GM21381 (cell line): ENCODE results near the gene JPT1.

Experiments
- ATAC-seq: cut with Tn5 transposase; IDR thresholded peaks from one replicate; pipeline ENCODE4 v1.9.1; 2021; ENCODE audit warnings: mild to moderate bottlenecking, moderate library complexity; ENCODE audit not compliant: unreplicated experiment

Gene JPT1

DNA sequence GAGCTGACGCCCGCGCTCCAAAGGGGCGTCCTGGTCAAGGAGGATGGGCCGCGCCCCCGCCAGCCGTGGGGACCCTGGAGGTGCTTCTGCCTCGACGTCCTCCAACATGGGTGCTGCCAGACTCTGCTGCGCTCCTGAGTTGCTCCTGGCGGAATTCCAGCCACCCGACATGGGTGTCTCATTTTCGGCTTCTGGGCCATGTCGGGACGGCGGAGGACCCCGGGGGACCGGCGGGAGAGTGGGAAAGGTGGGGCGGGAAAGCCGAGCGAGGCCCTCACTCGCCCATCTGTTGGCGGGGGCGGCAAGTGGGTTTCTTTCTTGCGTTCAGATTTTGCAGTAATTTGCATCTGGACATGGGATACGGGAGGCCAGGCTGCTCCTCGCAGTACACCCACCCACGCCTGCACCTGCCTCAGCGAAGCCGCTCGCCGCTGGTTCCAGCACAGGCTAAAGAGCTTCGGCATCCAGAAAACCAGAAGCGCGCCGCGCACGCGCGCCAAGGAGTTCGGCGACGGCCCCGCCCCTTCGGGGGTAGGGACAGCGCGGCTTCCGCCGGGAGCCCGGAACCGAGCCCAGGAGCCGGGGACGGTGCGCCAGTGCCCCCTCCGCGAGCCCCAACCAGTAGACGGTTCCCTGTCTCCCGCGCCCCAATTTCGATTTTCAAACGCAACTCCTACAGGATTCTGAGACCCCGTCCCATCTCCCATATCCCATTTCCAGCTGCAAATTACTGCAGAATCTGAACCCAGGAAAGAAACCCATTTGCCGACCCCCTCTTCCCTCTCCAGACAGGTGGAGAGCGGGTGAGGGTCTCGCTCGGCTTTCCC is 44.7 kb downstream of the JPT1 start, which contains the start of gene ARMC7:
ARMC7 (plus strand) TSS at position 563 of the 827 bp plus-strand sequence. CDS start 320 bp downstream, outside the sequence.
- ATAC-seq: peak; percentile 74

DNA sequence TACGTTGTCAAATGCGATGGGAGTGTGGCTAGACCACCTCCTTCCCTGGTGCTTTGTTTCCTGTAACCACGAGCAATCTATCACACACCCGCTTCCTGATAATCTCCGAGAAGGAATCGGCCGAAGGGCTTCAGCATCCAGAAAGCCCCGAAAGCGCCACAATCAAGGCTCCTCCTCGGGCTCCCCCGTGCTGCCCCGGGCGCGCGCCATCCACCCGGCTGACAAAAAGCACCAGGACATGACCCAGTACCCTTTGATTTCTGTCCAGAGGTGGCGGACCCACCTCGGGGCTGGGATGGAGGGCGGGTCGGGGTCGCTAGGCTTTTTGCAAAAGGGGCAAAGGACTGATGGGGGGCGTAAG is 45.3 kb downstream of the JPT1 start:
- no peak for ATAC-seq

DNA sequence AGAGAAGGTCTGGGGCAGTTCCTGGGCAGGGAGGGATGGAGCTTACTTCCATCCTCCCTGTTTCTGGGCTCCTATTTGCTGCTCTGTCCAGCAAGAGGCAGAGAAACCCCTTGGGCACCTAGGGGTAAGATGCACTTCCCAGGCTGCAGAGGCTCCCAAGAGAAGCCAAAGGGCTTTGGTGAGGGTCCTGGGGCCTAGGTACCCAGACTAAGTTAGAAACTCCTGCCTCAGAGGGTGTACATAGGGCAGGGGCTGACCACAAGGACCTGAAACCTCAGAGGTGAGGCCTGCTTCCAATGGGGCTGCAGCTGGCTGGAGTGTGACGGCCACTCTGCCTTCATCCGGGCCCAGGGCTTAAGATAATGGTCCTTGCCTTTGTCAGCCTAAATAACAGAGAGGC is 46.1 kb downstream of the JPT1 start:
- ATAC-seq: no peak

DNA sequence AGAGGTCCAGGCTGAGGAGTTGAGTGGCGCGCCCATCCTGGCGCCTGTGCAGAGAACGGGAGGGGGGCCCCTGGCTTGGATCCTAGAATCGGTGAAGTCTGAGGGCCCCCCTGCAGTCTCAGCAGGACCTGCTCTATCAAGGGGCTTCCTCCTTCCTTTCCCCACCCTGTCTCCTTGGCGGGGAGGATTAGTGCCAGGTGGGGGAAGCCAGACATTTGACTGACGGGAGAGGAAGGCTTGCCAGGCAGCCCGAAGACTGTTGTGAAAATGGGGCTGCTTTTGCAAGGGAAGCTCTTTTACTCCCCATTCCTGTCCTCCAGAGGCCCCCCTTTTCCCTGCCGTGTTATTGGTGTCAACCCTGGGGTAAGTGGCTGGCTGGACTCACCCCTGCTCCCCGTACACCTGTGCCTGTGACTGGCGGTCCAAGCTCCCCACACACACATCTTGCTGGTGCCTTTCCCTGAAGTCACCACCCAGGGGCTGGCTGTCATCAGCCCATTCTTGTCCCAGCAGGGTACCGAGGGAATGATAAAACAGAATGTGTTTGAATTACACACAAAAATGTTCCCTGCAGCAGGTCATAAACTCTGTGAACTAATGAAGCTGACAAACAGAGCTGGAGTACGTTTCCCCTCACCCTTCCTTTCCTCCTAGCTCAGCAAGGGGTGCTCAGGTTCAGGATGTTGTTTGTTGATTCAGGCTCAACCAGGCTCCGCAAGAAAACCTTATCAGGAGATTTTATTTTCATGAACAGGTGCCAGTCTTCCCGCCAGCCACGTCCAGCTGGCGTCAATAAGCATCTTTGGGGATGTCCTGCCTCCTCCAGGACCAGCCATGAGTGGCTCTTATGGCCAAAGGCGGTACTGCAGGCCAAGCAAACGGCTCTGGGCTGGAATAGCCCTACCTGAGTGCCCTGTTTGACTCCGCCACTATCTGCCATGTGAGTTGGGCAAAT is 48.9 kb downstream of the JPT1 start:
- ATAC-seq: no peak

GRCh38 chr17:75103601-75104554 is 50.4 kb downstream of the JPT1 start:
- ATAC-seq: no peak

- ATAC-seq: no peak
These were observed 51.9 kb downstream of the JPT1 start for GRCh38 chr17:75102385-75102821.

- no peak for ATAC-seq
These were observed 54.3 kb downstream of the JPT1 start for GRCh38 chr17:75099881-75100595.

DNA sequence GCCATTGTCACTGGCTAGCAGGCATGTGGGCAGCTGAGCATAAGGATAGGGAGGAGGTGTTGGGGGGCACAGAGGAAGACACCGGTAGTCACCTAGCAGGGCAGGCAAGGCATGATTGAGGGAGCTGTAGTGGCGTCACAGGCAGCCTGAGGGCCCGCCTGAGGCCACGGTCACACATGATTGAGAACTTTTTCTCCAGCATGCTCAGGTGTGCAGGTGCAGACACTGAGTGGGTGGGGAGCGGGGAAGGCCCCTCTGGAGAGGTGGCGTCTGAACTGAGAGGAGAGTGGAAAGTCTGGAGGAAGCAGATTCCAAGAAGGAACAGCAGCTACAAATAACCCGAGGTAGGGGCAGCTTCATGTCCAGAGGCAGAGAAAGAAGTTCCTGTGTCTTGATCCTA is 55.5 kb downstream of the JPT1 start:
- ATAC-seq: no peak

DNA sequence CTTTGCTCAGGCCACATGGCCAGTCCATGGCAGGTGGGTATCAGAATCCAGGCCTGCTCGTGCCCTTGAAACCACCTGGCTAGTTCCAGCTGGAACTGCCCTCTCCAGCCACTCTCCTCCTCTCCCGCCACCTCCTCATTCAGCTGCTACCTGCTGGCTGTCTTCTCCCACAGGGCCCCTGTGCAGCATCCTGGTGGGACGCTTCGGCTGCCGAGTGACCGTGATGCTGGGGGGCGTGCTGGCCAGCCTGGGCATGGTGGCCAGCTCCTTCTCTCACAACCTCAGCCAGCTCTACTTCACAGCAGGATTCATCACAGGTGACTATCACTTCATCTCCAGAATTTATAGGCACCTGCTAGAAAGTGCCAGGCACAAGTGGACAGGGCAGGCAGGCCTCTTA is 56.4 kb downstream of the JPT1 start:
- ATAC-seq: no peak

DNA sequence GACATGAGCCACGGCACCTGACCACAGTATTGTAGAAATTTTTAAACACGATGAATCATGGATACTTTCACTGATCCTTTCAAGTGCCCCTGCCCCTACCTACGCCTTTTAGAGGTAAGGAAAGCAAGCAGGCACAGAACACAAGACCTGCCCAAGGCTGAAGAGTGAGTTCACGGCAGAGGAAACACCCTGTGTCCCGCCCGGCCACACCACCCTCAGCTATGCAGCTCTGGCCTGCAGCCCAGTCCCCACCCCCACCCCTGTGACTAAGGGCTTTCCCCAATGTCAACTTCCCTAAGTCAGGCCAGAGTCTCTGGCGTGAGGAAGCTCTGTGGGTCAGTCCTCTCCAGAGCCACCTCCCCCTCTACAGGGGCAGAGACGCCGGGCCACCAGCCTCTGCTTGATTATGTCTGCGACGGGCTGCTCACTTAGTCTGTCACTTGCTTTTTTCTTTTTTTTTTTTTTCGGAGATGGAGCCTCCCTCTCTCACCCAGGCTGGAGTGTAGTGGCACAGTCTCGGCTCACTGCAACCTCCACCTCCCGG is 58.2 kb downstream of the JPT1 start:
- no peak for ATAC-seq

DNA sequence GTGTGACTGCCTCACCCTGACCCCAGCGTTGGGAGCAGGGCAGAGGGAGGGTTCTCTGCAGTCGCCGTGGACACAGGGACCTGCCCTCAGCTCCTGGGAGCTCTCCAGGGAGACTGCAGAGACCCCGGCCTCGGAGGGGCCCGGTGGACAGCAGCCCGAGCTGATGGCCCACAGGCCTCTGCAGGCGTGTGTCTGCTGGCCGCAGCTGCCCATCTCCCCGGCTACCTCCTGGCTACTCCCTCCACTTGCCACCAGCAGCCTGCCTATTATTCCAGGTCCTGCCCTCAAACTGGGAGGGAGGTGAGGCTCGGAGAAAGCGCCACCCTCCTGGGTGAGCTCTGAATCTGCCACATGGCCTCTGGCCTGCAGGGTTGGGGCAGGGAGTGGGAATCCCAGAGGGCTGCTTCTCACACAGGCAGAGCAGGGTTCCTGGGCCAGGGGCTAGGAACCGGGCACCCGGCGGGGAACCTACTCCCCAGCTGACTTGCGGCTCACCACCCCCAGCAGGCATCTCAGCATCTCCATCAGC is 59.4 kb downstream of the JPT1 start:
- no peak for ATAC-seq

DNA sequence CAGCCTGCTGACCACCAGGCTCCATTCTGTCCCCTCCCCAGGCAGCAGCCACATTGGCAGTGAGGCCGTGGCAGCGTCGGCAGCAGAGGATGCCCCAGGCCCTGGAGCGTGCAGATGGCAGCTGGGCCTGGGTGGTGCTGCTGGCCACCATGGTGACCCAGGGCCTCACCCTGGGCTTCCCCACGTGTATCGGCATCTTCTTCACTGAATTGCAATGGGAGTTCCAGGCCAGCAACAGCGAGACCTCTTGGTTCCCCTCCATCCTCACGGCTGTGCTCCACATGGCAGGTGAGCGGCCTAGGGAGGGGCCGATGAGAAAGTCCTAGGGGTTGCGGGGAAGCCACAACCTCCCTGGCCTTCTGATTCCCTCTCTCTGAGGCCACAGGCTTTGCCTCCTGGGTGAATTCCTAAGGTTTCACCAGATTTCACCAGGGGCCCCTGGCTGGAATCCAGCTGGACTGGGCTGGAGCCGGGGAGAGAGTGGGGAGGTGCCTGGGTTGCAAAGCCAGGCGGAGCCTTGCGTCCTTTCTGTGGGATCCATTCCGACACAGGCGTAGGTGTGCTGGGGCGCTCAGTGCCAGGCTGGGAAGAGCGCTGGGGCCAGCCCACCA is 60.7 kb downstream of the JPT1 start:
- no peak for ATAC-seq

- ATAC-seq: no peak
These were observed 62.4 kb downstream of the JPT1 start for GRCh38 chr17:75091855-75092327.

GRCh38 chr17:75090871-75091854 is 63.1 kb downstream of the JPT1 start:
- no peak for ATAC-seq

DNA sequence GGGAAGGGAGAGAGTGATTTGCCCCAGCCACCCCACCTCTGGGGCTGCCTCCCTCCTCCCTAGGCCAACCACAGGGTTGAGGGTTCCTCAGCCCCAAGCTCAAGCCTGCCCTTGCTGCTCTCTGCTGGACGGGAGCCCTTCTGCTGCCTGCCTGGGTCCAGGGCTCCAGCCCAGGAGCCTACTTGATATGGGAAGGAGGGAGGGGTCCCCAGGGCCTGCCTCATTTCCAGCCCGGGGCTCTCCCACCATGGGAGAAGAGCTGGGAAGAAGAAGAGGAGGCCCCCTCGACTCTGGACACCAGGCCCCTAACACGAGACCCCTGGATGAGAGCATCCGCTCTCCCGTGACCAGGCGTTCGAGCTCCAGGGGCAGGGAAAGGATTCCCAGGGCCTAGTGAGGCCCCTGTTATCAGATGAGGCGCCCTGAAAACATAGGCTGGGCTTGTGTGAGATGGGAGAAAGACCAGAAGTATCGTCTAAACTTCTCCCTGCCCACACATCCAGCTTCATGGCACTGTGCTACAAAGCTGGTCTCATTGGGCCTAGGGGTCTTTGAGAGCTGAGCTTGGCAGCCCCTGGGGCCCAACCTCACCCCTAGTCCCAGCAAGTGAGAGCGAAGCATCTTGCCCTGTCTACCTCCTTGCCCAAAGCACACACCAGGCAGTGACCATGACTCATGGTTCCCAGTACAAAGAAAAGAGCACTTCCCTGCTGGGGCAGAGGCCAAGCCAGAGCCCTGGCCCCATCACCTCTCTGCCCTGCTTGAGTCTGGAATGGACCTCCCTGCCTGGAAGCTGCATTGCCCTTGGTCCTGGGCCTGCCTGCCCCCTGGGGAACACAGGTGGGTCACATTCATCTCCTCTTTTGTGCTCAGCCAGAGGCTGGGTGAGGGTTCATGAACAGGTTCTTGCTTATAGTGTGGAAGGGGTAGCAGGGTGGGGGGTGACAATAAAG is 65.6 kb downstream of the JPT1 start:
- no peak for ATAC-seq
